DMS79 (cell line): ENCODE results near the gene GPBP1.
"Not testable (repeated sequence)": the region's sequence is repeated elsewhere in the genome, so short reads cannot be mapped to it uniquely, and the experiment has no call there.

ENCODE experiments used
- DNase-seq: peaks from one replicate; lab custom pipeline; 2025; lab: John Stamatoyannopoulos, UW

GPBP1 gene

GRCh38 chr5:57173319-57174127, at the start of gene GPBP1:
Gene GPBP1 (plus strand): TSS chr5:57174059. CDS start chr5:57214131, 40,072 bp downstream.
- peak; percentile 86 for DNase-seq

GRCh38 chr5:57128325-57128724, 45.5 kb upstream of the GPBP1 start:
- DNase-seq, result no peak

GRCh38 chr5:57133574-57133973, 40.3 kb upstream of the GPBP1 start:
- no peak for DNase-seq

- DNase-seq, result no peak
Observed at GRCh38 chr5:57137401-57137800, 36.5 kb upstream of the GPBP1 start.

GRCh38 chr5:57152316-57152715, 21.5 kb upstream of the GPBP1 start:
- DNase-seq, result no peak

GRCh38 chr5:57155033-57155432, 18.8 kb upstream of the GPBP1 start:
- DNase-seq, result no peak

GRCh38 chr5:57157131-57157530, 16.7 kb upstream of the GPBP1 start:
- no peak for DNase-seq

- DNase-seq, result no peak
Observed at GRCh38 chr5:57157666-57158065, 16.2 kb upstream of the GPBP1 start.

- no peak for DNase-seq
Observed at GRCh38 chr5:57163553-57164006, 10.3 kb upstream of the GPBP1 start.

GRCh38 chr5:57164124-57164523, 9.7 kb upstream of the GPBP1 start:
- DNase-seq, result no peak

GRCh38 chr5:57165171-57165570, 8.7 kb upstream of the GPBP1 start:
- not testable (repeated sequence) for DNase-seq

- DNase-seq, result no peak
Observed at GRCh38 chr5:57166276-57166675, 7.6 kb upstream of the GPBP1 start.

GRCh38 chr5:57167201-57167600, 6.7 kb upstream of the GPBP1 start:
- DNase-seq, result no peak

GRCh38 chr5:57170116-57170515, 3.7 kb upstream of the GPBP1 start:
- DNase-seq, result not testable (repeated sequence)

GRCh38 chr5:57171816-57172465, 1.9 kb upstream of the GPBP1 start:
- DNase-seq, result no peak

GRCh38 chr5:57172466-57173318, 1.2 kb upstream of the GPBP1 start:
- DNase-seq, result no peak

- no peak for DNase-seq
Observed at GRCh38 chr5:57174128-57174889, 450 bp downstream of the GPBP1 start.

GRCh38 chr5:57174890-57175510, 1.1 kb downstream of the GPBP1 start:
- DNase-seq, result no peak

GRCh38 chr5:57175551-57176309, 1.9 kb downstream of the GPBP1 start:
- no peak for DNase-seq

- no peak for DNase-seq
Observed at GRCh38 chr5:57176350-57176857, 2.5 kb downstream of the GPBP1 start.
